Brain microvascular endothelial cell (primary cell): ENCODE measurements around the gene RAD51.

Experiments
- DNase-seq: peaks from one replicate; pipeline ENCODE4 v3.0.0-alpha.2; 2020
- H3K27ac ChIP-seq: fragments of 250-450 bp; sonication (Bioruptor Pico); 2 replicates; pipeline ENCODE4 v1.5.1; 2020; ENCODE audit warnings: mild to moderate bottlenecking, moderate library complexity
- H3K27me3 ChIP-seq: fragments of 250-450 bp; sonication (Bioruptor Pico); replicated peaks from 2 replicates; pipeline ENCODE4 v1.5.1; 2020; ENCODE audit warnings: mild to moderate bottlenecking
- H3K36me3 ChIP-seq: fragments of 250-450 bp; sonication (Bioruptor Pico); replicated peaks from 2 replicates; pipeline ENCODE4 v1.5.1; 2020; ENCODE audit warnings: mild to moderate bottlenecking
- H3K4me3 ChIP-seq: 2 replicates; pipeline ENCODE4 v1.5.1; 2011; ENCODE audit warnings: low read depth, mild to moderate bottlenecking, control low read depth, low read length, moderate library complexity
- CTCF ChIP-seq: IDR thresholded peaks from 2 replicates; pipeline ENCODE4 v1.5.1; 2011; ENCODE audit warnings: low read depth, mild to moderate bottlenecking, moderate library complexity, low read length, control low read depth, inconsistent platforms; ENCODE audit errors: missing control alignments
- in situ Hi-C: cut with HindIII; loops from 2 replicates; pipeline ENCODE4 v1.10.0; 2017; ENCODE audit warnings: low sequenced_read_pairs, low pct_ligation_motif_present

The RAD51 gene

GRCh38 chr15:40775740-40776536 is 81.0 kb downstream of the RAD51 start:
- no peak for TF ChIP-seq CTCF
- Histone ChIP-seq H3K36me3 (peaks cover 54% of the 10 kb centered on the region), H3K27me3 (no peaks in the 10 kb centered on the region), H3K27ac (no peak overlapping the region), H3K4me3 (no peak overlapping the region)
- in situ Hi-C loops: no loop called here
- DNase-seq: no peak

DNA sequence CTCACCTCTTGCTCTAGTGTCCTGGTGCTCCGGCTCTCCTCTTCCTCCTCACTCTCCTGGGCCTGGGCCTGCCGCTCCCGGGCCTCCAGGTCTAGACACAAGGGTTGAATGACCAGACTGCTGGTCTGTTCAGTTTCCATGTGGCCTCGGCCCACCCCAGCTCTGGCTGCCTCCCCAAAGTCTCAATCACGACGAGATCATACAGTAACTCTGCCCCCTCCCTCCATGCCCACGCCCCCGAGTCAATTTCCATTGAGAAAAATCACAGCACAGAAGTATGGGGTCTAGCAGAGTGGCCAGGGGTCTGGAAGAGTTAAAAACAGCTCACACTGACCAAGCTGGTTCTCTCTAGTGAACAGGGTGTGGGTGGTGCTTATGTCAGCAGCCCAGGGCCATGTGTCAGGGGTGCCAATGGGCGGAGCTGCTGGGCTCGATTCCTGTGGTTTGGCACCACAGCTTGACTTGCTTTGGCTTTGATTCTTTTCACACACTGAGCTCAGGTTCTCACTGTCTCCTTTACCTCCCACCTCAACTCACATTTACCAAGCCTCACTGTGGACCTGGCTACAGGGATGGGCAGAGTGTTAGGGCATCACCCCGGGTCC is 81.7 kb downstream of the RAD51 start:
- TF ChIP-seq CTCF: no peak

More for the DNA sequence above, 81.7 kb downstream of the RAD51 start:
- H3K36me3 ChIP-seq: peaks cover 54% of the 10 kb centered on the region
- no peak for DNase-seq
- in situ Hi-C loops: no loop called here
- no peaks in the 10 kb centered on the region for H3K27me3 ChIP-seq
- no peak overlapping the region for H3K4me3 ChIP-seq
- no peak overlapping the region for H3K27ac ChIP-seq
